Right kidney (tissue), 1 donor: ENCODE measurements around the gene CCDC57.
"Not testable (repeated sequence)": the region's sequence is repeated elsewhere in the genome, so short reads cannot be mapped to it uniquely, and the experiment has no call there.

Experiments
- DNase-seq: peaks from one replicate; pipeline ENCODE4 v3.0.0-alpha.2; 2016

The CCDC57 gene

DNA sequence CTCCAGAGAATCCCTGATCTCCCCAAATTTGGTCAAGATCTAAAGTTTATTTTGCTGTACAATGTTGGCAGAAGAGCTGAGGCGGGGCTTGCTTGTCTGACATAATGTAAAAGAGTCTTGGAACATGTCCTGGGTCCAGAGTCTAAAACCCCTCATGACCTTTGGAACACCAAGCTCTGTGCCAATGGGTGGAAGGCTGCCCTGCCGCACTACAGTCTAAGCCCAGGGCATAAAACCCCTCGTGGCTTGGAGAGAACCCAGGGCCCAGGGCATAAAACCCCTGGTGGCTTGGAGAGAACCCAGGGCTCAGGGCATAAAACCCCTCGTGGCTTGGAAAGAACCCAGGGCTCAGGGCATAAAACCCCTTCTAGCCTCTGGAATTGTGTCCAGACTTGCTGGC, 36.7 kb downstream of the CCDC57 start:
- DNase-seq: no peak

- no peak for DNase-seq
Observed at GRCh38 chr17:82175201-82175600, 37.4 kb downstream of the CCDC57 start.

DNA sequence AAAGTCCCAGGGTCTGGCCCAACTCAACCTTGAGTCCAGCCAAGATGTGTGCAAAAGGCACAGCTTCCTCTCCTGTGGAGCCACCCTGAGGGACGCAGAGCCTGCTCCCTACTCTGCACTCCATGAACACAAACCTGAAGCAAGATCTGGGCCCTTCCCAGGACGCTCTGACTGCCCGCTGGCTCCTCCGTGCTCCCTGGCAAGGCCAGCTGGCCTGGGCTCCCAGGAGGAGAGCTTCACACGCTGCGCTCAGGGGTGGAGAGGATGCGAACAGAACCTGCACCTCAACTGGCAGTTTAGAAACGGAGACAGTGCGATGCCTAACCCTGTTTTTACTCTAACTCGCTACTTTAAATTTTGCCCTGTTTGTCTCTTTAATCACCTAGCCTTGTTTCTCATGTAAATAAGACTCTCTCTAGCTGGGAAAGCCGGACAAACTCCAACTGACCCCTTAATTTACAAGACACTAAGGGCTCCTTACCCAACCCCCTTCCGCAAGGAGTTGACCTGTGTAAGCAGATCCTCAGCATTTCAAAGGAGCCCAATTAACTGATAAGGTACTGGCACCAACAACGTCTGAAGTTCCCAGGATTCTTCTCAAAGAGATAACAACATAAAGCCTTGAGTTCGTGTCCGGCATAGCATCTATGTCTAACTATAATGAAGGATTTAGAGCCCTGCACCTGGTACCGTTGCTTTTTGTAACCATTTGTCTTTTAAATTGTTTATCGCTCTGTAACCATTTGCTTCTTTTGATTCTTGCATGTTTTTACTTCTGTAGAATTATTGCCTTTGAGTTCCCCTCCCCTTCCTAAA, 38.4 kb downstream of the CCDC57 start:
- not testable (repeated sequence) for DNase-seq

DNA sequence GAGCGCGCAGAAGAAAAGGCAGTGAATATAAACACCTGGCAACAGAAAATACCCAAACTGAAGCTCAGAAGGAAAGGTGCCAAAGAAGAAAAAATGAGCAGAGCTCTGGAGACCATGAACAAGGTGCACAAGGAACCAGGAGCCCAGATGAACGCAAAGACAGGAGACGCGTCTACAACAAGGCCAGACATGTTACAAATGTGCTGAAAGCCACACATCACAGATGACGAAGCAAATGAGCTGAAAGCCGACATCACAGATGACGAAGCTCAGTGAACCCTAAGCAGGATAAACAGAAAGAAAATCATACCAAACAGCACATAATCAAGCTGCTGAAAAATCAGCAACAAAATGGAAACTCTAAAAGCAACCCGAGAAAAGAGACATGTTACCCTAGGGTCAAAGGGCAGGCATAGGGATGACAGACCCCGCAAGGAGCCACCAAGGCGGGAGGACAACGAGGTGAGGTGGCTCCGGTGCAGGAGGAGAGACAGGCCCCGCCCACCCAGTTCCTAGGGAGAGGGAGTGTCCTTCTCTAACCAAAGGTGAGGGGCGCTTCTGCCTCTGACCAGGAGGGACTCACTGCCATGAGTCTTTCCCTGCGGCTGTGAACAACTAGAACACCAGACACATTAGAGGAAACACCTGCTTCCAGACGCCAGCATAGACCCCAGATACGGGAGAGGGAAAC, 39.1 kb downstream of the CCDC57 start:
- no peak for DNase-seq

DNA sequence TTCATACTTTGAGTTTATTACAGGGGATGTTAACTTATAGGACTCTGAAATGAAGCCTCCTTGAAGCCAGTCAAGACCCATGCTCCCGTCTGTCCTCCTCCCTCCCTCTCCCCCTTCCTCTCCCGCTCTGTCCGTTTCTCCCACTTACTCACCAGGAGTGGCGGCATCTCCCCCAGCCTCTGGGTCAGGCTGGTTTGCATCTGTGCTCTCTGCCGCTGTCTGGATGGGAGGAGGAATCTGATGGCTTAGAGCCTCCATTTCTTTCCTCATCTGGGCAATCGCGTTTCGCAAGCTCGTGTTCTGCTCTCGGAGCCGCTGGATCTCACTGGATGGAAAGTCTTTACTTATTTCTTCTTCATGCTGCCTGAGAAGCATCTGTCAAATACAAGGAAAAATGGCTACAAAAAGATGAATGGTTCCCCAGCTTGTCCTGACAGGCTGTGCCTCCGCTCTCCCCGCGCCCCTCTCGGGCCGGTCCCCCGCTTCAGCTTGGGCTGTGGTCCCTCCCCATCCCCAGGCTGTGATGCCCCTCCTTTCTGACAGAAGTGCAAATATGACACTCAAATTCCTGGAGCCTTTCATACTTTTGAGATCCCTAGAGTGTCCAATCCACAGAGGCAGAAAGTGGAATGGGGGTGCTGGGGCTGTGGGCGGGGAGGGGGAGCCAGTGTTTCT, 40.0 kb downstream of the CCDC57 start:
- DNase-seq: no peak

GRCh38 chr17:82171750-82172375, 40.8 kb downstream of the CCDC57 start:
- no peak for DNase-seq

DNA sequence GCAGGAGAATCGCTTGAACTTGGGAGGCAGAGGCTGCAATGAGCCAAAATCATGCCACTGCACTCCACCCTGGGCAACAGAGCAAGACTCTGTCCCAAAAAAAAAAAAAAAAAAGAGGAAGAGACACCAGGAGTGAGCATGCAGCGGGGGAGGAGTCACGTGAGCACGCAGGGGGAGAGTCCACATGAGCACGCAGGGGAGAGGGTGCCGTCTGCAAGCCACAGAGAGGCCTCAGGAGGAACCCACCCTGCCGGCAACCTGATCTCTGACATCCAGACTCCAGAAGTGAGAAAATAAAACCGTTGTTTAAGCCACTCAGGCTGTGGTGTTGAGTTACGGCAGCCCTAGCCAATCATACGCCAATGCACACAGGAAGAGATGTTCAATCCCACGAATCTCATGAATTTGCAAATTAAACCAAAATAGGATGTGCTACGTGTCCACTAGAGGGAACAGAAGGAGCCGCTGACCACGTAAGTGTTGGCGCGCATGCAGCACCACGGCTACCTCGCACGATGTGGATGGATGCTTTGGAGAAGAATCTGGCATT, 42.2 kb downstream of the CCDC57 start:
- DNase-seq: no peak

DNA sequence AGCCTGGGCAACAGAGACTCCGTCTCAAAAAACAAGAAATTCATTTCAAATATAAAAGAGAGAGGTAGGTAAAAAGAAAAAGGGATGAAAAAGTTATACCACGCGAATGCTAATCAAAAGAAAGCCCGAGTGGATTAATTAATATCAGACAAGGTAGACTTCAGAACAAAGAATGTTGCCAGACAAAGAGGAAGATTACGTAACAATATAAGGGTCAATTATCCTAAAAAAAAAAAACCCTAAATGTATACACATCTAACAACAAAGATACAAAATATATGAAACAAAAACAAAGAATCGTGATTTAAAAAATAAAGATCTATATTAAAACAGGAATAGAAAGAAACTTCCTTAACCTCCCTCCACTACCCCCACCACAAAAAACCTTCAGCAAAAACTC, 44.1 kb downstream of the CCDC57 start:
- no peak for DNase-seq

DNA sequence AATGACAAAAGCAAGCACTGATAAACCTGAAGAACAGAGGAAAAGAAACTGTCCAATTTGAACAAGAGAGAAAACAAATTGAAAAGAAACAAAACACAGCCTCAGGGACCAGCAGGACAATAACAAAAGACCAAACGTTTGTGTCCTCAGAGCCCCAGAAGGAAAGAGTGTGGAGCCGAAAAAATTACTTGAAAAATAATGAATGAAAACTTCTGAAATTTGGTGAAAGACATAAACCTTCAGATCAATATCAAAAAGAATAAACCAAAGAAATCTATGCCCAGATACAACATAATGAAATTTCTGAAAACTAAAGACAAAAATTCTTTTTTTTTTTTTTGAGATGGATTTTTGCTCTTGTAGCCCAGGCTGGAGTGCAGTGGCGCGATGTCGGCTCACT, 45.6 kb downstream of the CCDC57 start:
- DNase-seq: no peak

- DNase-seq: no peak
Observed at GRCh38 chr17:82164853-82165252, 47.8 kb downstream of the CCDC57 start.

DNA sequence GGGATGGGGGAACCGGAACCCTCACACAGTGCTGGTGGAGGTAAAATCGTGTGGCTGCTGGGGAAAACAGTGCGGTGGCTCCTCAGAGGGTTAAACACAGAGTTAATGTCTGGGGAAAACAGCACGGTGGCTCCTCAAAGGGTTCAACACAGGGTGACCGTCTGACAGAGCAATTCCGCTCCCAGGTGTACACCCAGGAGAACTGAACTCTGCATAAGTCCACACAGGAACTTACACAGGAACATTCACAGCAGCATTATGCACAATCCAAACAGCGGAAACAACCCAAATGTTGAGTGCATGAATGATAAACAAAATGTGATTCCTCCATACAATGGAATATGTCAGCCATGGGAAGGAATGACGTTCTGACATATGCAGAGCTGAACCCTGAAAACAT, 51.4 kb downstream of the CCDC57 start:
- no peak for DNase-seq

- DNase-seq: no peak
Observed at GRCh38 chr17:82160075-82160474, 52.6 kb downstream of the CCDC57 start.

DNA sequence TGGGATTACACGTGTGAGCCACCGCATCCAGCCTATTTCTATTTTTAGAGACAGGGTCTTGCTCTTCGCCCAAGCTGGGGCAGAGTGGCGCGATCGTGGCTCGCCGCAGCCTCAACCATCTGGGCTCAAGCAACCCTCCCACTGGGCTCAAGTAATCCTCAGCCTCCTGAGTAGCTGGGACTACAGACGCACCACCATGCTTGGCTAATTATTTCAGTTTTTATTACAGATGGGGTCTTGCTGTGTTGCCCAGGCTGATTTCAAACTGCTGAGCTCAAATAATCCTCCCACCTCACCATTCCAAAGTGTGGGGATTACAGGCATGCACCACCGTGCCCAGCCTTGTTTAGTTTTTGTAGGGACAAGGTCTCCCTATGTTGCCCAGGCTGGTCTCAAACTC, 53.8 kb downstream of the CCDC57 start:
- no peak for DNase-seq

DNA sequence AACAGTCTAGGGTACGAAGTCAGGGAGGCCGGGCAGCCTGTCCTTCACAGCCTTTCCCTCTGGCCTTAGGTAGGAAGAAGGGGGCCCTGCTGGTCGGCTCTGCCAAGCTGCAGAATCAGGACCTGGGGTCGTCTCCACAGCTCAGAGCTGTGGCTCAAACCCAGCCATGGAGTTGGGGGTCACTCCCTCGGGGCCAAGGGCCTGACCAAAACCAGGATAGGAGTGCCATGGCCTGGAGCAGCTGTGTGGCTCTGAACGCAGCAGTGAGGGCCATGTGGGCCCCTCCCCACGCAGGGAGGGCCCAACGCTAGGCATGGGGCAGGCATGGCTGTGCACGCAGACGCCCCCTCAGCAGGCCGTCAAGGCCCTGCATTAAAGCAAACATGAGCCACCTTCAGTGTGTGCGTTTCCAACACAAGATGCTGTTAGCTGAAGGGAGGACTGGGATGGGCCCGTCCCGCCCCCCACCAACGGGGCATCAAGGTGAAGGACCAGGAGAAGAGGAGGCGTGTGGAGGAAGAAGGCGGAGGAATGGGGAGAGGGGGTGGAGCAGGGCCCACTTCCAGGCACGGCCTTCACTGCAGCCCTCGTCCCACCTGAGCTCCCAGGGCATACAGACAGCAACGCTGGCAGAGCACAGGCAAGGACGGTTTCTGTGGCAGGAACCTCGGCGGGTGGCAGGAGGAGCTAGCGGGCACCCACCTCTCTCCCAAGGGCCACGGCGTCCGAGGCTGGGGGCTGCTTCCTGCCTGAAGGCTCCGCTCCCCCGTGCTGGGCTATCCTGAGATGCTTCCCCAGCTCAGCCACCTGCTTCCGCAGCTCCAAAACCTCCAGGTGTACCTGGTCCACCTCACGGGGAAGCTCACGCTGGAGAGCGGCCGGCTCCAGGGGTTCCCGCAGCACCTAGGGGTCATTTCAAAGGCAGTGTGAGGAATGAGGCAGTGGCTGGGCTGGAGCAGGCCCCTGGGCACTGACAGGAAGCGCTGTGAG, 55.3 kb downstream of the CCDC57 start:
- no peak for DNase-seq

- no peak for DNase-seq
Observed at GRCh38 chr17:82156284-82156925, 56.2 kb downstream of the CCDC57 start.

- no peak for DNase-seq
Observed at GRCh38 chr17:82155606-82156005, 57.0 kb downstream of the CCDC57 start.

DNA sequence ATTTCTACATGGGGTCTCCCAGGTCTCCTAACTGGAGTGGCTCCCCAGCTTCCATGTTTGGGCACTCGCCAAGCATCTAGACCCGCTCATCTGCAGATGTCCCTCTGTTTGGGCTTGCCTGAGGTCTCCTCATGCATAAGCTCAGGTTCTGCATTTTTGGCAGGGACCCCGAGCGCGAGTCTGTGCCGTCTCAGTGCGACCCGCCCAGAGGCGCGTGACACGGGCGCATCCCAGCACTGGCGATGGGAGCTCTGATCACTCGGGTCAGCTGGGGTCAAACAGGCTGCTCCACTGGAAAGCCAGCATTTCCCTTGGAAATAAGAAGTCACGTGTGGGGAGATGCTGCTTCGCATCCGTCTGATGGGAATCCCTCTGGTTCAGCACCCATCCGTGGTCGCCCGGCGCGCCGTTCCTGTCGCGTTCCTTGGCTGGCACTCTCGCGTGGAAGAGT, 57.7 kb downstream of the CCDC57 start:
- no peak for DNase-seq

DNA sequence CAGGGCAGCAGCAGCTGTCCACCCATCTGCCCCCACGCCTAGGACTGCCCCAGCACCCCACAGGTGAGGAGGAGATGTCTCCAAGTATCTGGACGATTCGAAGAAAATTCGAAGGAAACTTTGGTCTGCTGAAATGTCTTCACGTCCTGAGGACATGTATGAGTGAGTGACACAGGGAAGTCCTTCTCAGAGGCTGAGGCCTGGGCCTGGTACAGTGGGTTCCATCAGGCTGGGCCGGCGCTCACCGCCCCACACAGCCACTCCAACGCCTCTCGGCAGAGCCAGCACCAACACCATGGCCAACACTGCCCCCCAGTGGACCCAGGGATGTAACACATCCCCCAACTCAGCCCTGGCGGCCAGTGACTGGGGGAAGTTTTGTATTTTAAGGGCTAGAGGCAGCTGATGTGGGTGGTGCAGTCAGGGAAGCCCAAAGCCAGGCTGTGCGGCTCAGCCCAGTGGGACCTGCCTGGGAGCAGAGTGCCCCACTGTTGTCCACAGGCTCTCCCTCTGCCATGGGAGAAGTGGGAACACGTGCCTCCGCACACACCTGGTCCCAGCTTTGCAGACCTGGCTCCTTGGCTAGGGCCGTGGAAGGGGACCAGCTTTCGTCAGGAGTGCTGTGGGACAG, 58.8 kb downstream of the CCDC57 start:
- peak; percentile 76 for DNase-seq

DNA sequence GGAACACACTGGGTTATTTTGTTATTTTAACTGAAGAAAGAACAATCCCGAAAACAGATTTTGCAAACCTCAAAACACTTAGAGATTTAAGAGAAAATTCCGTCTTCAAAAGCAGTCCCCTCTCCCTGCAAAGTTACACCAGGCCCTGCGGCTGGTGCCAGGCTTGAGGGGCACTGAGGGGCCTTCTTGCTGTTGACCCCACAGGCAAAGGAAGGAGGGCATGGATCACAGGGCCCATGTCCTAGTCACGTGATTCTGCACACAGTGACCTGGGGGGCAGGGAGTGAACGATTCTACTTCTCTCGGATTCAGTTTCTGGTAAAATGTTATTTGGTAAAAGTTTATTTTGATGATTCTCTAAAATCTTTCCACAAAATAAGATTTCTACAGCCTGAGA, 59.3 kb downstream of the CCDC57 start:
- no peak for DNase-seq
